NCI-H524 (cell line): Measurements from ENCODE around the gene GRIN2C.
"Not testable (repeated sequence)": the region's sequence is repeated elsewhere in the genome, so short reads cannot be mapped to it uniquely, and the experiment has no call there.

Experiments used
- DNase-seq, 2 experiments: peaks; one replicate each; lab custom pipeline; 2025; lab: John Stamatoyannopoulos, UW

Gene GRIN2C

DNA sequence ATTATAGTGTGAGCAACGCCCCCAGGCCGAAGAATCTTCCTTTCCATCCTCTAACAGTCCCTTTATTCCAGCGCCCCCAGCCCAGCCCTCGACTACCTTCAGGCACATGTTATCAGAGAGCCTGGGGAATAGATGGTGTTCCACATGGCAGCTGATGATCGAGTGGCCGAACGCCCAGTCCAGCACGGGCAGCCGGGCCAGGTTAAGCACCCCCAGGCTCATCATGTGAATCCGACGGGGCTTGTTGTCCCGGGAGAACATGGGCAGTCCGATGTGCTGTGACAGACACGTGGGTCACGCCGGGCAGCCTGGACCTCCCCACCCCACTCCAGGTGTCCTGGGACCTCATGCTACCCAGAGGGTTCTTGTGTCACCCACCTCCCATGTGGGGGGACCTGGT lies 19.6 kb upstream of the GRIN2C start:
- DNase-seq, result no peak

DNA sequence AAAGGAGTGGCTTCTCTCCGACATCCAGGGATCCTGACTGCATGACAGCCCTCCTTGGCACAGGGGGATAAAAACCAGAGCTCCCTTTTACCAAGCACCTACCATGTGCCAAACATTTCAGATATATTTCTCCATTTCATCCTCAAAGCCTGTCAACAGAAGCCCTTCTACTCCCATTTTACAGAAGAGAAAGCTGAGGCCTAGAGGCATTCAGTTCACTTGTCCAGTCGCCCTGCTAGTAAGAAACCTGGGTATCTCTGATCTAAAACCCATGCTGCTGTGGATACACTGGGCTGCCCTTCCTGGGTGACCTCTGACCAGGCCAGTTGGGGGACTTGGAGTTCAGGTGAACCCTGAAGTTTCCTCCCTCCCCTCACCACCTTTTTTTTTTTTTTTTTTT lies 19.0 kb upstream of the GRIN2C start:
- no peak for DNase-seq

DNA sequence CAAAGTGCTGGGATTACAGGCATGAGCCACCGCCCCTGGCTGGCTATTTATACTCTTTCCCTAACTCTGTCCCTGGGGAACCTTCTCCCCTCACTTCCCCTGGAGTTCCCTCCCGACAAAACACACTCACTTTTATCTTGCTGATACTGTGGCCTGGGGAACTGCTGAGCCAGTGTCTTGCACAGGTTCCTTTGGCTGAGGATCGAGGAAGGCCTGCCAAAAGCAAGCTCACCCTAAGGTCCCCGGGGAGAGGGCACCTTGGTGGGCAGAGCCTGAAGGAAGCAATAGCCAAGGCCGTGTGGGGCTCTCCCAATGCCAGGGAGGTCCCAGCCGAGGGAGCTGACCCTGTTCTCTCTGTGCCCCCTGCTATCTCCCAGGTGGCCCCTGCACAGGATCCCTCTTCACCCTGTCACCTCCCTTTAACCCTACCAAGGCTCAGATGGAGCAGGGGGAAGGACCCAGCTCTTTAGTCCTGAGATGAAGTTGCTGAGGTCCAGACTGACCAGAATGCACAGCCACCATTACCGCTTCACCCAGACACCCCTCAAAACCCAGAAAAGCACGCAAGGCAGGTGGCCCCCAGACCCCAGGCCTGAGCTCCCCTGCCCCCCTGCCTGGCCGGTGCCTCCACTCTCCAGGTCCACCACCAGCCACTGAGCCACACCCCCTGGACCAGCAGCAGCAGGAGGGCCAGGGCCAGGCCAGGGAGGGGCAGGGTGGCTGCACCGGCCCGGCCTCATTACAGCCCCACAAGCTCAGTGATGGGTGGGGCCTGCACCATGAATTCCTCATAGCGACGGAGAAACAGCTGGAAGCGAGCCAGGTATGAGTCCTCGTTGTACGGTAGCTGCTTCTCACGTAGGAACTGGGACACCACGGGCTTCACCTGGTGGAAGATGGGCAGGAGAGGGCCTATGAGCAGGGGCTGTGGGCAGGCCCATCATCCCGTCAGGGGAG lies 18.2 kb upstream of the GRIN2C start:
- no peak for DNase-seq

DNA sequence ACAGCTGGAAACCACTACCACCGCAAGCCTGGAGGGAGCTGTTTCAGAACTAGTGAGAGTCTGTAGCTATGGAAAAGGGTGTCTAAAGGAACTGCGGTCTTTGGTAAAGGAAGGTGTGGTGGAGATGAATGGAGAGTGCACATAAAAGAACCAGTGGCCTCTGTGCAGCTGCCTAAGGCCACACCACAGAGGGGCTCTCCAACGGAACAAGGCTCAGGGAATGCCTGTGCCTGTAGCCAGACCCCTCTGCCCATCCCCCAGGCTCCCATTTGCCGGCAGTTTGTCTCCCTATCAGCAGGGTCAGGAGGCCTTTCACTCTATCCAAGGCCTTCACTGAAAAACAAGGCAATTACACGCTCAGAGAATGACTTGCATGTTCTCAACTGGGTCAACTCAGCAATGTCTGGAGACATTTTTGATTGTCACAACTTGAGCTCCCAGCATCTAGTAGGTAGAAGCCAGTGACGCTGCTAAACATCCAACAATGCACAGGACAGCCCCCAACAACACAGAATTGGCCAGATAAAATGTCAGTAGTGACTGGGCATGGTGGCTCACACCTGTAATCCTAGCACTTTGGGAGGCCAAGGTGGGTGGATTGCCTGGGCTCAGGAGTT lies 16.4 kb upstream of the GRIN2C start:
- DNase-seq, result no peak

DNA sequence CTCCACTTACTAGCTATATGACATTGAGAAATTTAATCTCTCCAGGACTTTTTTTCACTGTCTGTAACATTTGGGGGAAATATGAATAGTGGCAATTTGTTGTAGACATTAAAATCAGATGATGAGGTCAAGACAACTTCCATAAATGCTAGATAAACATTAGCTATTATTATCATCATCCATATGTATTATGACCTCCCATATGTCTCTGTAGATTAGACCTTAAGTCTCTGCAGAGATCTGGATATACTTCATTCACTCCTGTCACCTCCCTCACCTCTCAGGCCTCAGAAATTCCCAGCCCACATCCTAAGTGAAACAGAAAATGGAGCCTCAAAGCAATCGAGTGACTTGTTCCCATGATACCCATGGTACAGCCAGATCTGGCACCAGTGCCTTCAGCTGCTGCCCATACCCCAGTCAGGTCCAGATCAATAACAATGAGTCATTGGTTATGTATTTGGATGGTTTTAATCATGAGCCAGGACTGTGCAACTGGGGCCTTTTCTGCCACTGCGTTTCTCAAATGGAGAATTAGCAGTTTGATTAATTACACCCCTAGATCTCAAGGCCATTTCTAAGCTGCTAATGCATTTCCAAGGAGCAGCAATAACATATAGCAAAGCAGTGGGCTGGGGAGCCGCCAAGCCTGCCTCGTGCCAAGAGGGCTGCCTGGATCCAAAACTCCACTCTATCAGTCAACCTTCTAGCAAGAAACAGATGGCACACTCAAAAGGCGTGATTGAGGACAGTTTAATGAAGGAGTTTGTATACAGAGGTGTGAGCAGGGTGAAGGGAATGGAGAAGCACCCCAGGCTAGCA lies 15.7 kb upstream of the GRIN2C start:
- DNase-seq, result peak; percentile 68 to 78

DNA sequence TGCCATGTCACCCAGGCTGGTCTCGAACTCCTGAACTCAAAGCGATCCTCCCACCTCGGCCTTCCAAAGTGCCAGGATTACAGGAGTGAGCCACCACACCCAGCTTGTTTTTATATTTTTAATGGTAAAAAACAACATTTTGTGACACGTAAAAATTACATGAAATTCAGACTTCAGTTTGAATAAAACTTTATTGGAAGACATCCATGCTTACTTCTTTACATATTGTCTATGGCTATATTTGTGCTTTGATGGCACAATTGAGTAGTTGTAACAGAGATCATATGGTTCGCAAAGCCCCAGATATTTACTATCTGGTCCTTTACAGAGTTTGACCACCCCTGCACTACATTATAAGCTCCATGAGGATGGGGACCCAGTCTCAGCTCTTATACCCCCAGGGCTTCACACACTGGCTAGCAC lies 14.9 kb upstream of the GRIN2C start:
- DNase-seq, result no peak

DNA sequence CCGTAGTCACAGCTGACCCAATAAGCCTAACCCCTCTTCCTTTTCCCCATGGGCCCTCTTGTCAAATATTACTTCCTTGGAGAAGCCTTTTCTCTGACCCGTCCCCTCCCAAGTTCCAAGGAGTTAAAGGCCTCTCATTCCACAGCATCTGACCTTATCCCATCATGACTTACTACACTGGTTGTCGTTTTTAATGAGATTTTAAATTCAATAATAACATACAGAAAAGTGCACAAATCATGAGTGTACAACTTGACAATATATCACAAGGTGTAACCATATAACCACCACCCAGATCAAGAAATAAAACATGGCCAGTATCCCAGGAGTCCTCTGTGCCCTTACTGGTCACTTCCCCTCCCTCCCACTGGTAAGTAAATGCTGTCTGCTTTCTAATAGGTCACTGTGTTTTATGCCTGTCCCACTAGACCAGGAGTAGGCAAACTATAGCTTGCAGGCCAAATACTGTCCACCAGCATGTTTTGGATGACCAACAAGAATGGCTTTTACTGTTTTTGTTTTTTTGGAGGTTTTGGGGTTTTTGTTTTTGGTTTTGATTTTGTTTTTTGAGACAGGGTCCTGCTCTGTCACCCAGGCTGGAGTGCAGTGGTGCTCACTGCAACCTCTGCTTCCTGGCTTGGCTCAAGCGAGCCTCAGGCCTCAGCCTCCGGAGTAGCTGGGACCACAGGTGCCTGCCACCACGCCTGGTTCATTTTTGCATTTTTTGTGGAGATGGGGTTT lies 14.4 kb upstream of the GRIN2C start:
- no peak for DNase-seq

DNA sequence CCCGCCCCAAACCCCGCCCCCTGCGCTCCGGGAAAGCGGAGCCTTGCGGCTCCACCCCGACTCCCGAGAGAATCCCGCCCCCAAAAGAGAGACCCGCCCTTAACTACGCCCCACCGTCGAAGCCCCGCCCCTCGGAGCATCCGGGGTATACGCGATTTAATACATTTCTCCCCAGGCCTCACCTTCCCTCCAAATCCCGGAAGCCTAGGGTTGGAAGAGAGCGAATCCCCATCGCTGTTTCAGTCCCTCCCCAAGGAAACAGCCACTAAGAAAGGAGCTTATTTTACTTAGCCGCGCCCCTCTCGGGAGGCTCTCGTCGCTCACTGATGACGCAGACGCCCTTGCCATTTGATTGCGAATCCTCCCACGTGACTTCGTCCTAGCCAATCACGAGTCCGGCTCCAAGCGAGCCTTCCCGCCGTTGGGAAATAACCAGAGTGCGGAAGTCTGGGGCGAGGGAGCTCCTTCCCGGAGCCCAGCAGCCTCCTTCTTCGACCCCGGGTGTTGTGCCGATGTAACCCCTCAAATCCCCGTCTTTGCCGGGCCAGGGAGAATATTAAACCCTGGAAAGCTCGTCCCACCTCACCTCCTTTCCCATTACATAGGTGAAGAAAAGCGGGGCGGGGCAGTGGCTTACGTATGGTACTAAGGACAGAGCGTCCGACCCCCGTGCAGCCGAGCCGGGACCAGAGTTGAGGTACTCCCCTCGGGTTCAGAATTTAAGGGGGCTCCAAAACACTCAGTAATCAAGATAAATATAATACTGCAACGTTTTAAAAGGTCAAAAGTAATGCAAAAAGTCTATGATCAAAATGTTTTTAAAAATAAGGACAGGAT lies 13.6 kb upstream of the GRIN2C start:
- DNase-seq, result peak; percentile 100

DNA sequence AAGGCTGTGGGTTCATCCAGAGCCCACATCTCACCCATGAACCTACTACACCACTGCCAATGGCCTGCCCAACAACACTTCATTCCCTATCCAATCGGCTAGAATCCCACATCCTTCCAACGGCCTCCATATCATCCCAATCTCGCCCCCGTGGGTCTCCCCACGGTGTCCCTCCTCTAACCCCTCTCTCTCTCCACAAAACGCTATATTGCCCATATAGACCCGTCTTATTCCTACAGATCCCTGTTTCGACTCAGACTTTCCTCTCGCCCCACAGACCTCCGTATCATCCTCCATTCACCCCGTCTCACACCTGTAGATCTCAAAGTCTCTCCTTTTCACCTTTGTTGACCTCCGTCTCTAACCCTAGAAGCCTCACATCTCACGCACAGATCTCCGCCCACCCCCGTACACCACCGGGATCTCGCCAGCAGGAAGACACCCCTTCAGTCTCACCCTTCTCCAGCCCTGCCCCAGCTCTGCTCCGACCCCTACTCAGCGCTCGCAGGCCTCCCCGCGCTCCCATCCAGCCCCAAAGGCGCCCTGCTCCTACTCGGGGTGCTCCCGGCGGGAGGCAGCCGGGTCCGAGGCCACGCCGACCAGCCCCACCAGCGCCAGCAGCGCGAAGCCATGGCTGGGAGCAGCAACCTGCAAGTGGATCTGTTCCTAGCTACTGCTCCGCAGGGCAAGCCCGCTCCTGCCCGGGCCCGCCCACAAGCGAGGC lies 12.8 kb upstream of the GRIN2C start, which contains the start of gene FDXR:
Gene FDXR (minus strand): TSS at position 682 of the 724 bp plus-strand sequence. CDS start 50 bp downstream, at position 632.
- no peak for DNase-seq

DNA sequence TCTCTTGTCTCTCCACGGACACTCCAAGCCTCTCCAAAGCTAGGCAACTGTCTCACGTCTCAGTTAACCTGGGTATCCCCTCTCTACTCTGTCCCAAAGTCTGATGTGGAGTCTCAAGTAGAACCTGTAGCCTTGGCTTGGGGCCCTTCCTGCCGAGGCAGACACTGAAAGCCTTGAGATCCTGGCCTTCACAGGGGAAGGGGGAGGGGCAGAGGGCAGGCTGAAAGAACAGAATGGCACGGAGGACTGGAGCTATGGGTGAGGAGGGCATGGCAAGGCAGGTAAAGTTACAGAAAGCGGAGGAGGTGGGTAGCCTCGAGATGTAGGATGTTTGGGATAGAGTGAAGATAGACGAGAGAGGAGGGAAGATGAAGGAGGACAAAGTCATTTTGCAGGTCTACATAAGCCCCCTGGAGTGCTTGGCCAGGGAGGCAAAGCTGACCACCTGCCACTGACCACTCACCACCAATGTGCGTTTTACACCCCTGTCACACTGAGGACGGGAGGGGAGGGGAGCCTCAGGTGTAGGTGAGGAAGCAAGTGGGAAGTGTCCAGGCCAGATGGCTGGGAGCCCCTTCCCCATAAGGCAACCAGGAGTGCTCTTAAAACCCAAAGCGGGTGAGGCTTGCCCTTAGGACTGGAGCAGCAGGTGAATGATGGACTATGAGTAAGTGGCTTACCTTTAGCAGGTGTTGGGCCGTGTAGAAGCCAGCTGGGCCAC lies 11.8 kb upstream of the GRIN2C start:
- no peak for DNase-seq

DNA sequence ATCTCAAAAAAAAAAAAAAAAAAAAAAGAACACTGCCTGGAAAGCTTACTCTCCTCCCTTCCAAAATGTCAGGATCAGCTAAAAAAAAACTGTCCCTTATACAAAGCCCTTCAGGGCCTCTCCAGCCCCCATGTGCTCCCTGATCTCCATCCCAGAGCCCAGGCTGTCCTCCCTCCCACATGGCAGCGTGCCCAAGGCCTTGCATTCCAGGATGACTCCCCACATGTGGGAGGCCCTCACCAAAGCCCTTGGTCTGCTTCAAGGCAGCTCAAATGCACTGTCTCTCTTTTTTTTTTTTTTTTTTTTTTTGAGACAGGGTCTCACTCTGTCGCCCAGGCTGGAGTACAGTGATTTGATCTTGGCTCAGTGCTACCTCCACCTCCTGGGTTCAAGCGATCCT lies 10.8 kb upstream of the GRIN2C start:
- DNase-seq, result no peak

DNA sequence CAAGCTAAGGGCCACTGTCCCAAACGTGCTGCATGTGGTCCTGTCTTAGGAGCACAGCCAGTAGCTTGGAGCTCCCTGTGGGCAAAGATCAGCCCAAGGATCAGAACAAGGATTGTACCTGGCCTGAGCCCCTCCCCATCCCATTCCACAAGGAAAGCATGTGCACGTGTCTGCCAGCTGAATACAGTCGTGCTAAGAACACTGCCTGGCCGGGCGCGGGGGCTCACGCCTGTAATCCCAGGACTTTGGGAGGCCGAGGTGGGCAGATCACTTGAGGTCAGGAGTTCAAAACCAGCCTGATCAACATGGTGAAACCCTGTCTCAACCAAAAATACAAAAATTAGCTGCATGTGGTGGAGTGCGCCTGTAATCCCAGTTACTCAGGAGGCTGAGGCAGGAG lies 10.3 kb upstream of the GRIN2C start:
- not testable (repeated sequence) for DNase-seq

DNA sequence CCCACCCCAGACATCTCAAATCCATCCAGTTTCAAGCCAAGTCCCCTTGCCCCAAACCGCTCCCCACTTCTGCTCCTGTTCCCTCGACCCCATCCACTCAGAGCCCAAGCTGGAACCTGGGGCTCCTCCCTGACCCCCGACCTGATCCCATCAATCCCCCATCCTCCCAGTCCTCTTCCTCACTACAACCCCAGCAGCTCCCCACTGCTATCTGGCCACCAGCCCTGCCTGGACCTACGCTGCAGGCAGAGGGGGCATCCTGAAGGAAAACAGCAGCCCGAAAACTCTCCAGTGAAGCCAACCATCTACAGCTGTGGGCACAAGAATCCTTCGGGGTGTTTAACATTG lies 9.2 kb upstream of the GRIN2C start:
- no peak for DNase-seq

DNA sequence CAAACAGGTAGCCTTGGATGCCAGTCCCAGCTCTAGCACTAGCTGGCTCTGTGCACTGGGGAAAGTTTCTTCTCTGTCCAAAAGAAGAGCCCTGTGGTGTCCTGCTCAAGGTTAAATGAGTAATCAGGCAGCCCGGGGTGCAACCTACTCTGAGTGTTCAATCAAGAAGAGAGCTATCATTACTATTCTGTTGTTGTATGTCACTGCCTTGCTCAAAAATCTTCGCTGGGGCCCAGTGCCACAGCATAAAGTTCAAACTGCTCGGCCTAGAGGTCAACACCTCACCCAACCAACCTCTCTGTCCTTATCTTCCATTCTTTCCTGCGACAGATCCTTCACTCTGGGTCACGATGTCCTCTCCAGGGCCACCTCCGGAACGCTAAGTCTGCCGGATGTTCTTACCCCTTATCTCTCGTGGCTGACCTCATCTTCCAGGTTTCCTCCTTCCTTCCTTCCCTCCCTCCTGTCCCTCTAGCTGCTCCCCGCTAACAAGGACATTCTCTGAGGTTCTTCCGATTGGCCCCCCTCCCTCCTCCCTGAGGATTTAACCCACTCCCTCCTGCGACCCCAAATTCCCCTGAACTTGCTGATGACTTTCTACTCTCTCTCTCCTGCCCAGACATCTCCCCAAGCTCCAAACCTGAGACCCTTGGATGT lies 8.7 kb upstream of the GRIN2C start:
- DNase-seq, result no peak

DNA sequence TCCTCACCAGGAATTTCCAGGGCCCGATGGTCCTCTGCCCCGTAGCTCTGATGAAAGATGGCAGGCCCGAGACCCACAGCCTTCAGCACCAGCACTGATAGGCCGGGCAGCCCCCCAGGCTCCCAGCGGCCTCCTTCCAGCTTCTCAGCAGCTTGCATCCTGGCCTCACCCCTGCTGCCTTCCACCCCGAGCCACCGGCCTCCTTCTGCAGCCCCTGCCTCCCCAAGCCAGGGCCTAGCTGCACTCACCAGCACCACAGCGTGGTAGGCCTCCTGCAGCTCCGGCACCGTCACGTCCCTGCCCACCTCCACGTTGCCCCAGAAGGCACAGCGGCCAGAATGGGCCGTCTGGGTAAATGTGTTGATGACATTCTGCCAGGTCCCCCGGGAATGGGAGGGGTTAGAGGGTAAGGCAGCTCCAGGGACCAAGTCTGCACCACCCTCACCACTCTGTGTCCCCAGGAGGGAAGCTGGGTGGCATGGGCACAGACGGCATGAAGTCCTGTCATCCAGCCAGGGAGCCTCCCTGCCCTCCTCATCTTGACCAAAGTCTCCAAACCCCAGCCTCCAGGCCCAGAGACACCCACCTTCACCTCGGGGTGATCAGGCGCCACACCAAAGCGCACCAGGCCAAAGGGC lies 6.6 kb upstream of the GRIN2C start:
- DNase-seq, result no peak

DNA sequence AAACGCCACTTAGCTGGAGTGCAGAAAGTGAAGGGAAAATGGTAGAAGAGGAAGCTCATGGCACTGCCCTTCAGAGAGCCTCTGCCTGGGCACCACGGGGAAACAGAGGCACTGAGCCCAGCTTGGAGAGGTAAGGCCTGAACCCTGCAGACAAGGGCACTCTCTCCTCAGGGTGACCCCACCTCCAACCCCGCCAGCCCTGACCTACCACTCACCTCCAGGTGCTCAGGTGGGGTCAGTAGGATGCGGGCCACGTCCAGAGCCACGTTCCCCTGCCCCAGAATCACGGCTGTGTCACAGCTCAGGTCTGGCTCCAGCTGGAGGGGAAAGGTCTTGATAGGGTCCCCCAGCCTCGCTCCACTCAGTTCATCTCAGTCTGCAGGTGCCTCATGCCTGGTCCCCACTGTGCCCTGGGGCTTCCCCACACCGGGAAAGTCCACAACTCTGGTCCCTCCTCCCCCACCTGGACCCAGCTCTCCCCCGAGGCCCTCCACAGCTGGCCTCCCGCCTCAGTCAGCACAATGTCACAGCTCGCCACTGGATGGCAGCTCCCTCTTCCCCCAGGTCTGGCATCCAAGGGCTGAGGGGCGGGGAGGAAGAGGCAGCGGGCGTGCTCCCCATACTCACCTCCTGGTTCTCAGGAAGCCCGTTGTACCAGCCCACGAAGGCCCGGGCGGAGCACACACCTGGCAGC lies 6.0 kb upstream of the GRIN2C start:
- peak in 1 of 2 experiments; percentile 37 for DNase-seq

DNA sequence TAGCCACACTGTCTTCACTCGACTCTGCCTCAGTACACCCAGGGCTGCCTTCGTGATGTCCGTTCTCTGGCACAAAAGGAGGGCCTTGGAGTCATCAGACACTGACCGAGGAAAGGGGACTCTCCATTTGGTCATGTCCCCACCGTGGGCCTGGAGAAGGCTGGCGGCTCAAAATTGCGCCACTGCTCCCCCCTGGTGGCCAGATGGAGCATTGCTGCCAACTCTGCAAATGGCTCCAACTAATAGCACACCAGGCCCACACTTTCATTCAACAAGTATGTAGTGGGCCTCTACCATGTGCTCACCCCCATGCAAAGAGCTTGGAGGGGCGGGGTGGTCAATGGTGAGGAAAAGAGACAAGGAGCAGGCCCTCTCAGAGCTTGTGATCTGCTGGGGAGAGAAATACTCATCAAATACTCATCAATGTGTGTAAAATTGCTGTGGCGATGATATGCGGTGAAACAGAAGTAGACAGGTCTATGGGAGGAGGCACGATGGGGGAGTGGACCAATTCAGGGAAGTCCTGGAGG lies 5.2 kb upstream of the GRIN2C start:
- DNase-seq, result peak; percentile 68 to 82
